Immature natural killer cell (primary cell): Measurements from ENCODE around the gene PIP5K1B. TPM values are rescaled to one million over a fixed set of nuclear protein-coding genes. Genes with fewer than 3 reads are reported as not detected.

Experiments used
- DNase-seq, 3 donors: peaks; one replicate each; pipeline ENCODE4 v3.0.0; 2022; ENCODE audit warnings: mixed read lengths in 1 of 3
- H3K27ac Mint-ChIP-seq, 6 donors: one replicate each; pipeline ENCODE4 v1.8.0; 2020; ENCODE audit warnings: mixed read lengths in 6 of 6, mild to moderate bottlenecking in 5 of 6, inconsistent platforms in 4 of 6, moderate library complexity in 3 of 6
- H3K27me3 Mint-ChIP-seq, 3 donors: one replicate each; pipeline ENCODE4 v1.8.0; 2020 to 2021; ENCODE audit warnings: low read depth in 3 of 3, mild to moderate bottlenecking in 3 of 3, mixed read lengths in 3 of 3, moderate library complexity in 3 of 3, inconsistent platforms in 1 of 3
- H3K36me3 Mint-ChIP-seq, 3 donors: one replicate each; pipeline ENCODE4 v1.8.0; 2020; ENCODE audit warnings: mixed read lengths in 3 of 3, inconsistent platforms in 2 of 3, mild to moderate bottlenecking in 2 of 3
- H3K4me1 Mint-ChIP-seq, 2 donors: one replicate each; pipeline ENCODE4 v1.8.0; 2020; ENCODE audit warnings: inconsistent platforms in 2 of 2, mild to moderate bottlenecking in 2 of 2, mixed read lengths in 2 of 2, moderate library complexity in 1 of 2
- H3K4me3 Mint-ChIP-seq, 5 donors: one replicate each; pipeline ENCODE4 v1.8.0; 2020; ENCODE audit warnings: mild to moderate bottlenecking in 5 of 5, mixed read lengths in 5 of 5, inconsistent platforms in 3 of 5, moderate library complexity in 3 of 5
- H3K9me3 Mint-ChIP-seq, 6 donors: one replicate each; pipeline ENCODE4 v1.8.0; 2020; ENCODE audit warnings: mild to moderate bottlenecking in 6 of 6, mixed read lengths in 6 of 6, inconsistent platforms in 4 of 6, moderate library complexity in 3 of 6
- polyA plus RNA-seq, 3 donors: library from polyadenylated mRNA; unstranded; fragments of 300-500 nt; fragmentation: Illumina TruSeq; gene quantifications; one replicate each; pipeline ENCODE4 v1.2.3, GENCODE V29; 2021

PIP5K1B gene
- polyA plus RNA-seq, 3 donors from 2014 or later, result not detected

- Mint-ChIP-seq H3K4me3 (no peak overlapping the region), H3K36me3 (no peaks in the 10 kb centered on the region), H3K4me1 (peaks cover 4 to 8% of the 10 kb centered on the region in 2 donors), H3K27me3 (peaks cover 0 to 7% (median 5%) of the 10 kb centered on the region in 3 donors), H3K27ac (peak overlapping the region in 1 of 6 donors; percentile 35), H3K9me3 (no peaks in the 10 kb centered on the region)
- no peak for DNase-seq
Measured at GRCh38 chr9:68955330-68955729, 250.3 kb downstream of the PIP5K1B start.

- DNase-seq, result no peak
- Mint-ChIP-seq H3K4me1 (peaks cover 4 to 8% of the 10 kb centered on the region in 2 donors), H3K36me3 (no peaks in the 10 kb centered on the region), H3K4me3 (no peak overlapping the region), H3K27me3 (peaks cover 0 to 9% (median 5%) of the 10 kb centered on the region in 3 donors), H3K9me3 (peaks cover 0 to 2% (median 0%) of the 10 kb centered on the region in 6 donors), H3K27ac (no peak overlapping the region)
Measured at GRCh38 chr9:68957479-68957878, 252.4 kb downstream of the PIP5K1B start.

GRCh38 chr9:68961587-68961986 lies 256.5 kb downstream of the PIP5K1B start:
- H3K9me3 Mint-ChIP-seq, result peaks cover 0 to 2% (median 0%) of the 10 kb centered on the region in 6 donors
- DNase-seq, result no peak
- H3K27ac Mint-ChIP-seq, result no peak overlapping the region
- H3K36me3 Mint-ChIP-seq, result no peaks in the 10 kb centered on the region
- H3K4me3 Mint-ChIP-seq, result no peak overlapping the region
- H3K27me3 Mint-ChIP-seq, result peaks cover 0 to 4% (median 3%) of the 10 kb centered on the region in 3 donors
- no peaks in the 10 kb centered on the region for H3K4me1 Mint-ChIP-seq

- Mint-ChIP-seq H3K27ac (no peak overlapping the region), H3K4me3 (no peak overlapping the region), H3K27me3 (peaks cover 0 to 3% (median 2%) of the 10 kb centered on the region in 3 donors), H3K4me1 (no peaks in the 10 kb centered on the region), H3K9me3 (peaks cover 0 to 2% (median 0%) of the 10 kb centered on the region in 6 donors), H3K36me3 (no peaks in the 10 kb centered on the region)
- no peak for DNase-seq
Measured at GRCh38 chr9:68963416-68963815, 258.4 kb downstream of the PIP5K1B start.

DNA sequence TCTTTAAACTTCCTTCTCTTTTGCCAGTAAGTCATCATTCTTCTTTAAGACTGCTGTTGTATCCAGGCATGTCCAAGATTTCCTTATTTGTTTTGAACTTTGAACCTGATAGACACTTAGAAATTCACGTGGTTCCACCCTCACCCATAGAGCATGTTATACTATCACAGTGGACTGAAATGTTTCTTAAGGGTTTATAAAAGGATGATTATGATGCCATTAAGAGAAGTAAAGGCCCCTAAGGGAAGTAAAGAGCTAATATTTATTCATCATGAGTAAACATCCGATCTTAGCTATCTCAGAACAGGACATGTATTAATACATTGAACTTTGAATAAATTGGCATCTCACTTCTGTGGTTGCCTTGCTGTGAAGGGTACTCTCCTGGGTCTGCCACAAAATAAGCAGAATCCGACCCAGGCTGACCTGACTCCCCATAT lies 259.1 kb downstream of the PIP5K1B start:
- no peaks in the 10 kb centered on the region for H3K4me1 Mint-ChIP-seq
- no peak for DNase-seq
- no peaks in the 10 kb centered on the region for H3K36me3 Mint-ChIP-seq

GRCh38 chr9:68964765-68965164 lies 259.7 kb downstream of the PIP5K1B start:
- Mint-ChIP-seq H3K36me3 (no peaks in the 10 kb centered on the region), H3K27ac (no peak overlapping the region), H3K9me3 (peaks cover 0 to 2% (median 0%) of the 10 kb centered on the region in 6 donors), H3K4me1 (no peaks in the 10 kb centered on the region), H3K27me3 (peaks cover 0 to 2% (median 0%) of the 10 kb centered on the region in 3 donors), H3K4me3 (no peak overlapping the region)
- no peak for DNase-seq

More for the DNA sequence above, 259.1 kb downstream of the PIP5K1B start:
- H3K27me3 Mint-ChIP-seq, result peaks cover 0 to 3% (median 2%) of the 10 kb centered on the region in 3 donors
- peaks cover 0 to 2% (median 0%) of the 10 kb centered on the region in 6 donors for H3K9me3 Mint-ChIP-seq
- no peak overlapping the region for H3K27ac Mint-ChIP-seq
- no peak overlapping the region for H3K4me3 Mint-ChIP-seq

- Mint-ChIP-seq H3K27me3 (peaks cover 0 to 2% (median 0%) of the 10 kb centered on the region in 3 donors), H3K4me1 (no peaks in the 10 kb centered on the region), H3K36me3 (no peaks in the 10 kb centered on the region), H3K4me3 (no peak overlapping the region), H3K27ac (no peak overlapping the region), H3K9me3 (no peaks in the 10 kb centered on the region)
- no peak for DNase-seq
Measured at GRCh38 chr9:68966496-68966944, 261.5 kb downstream of the PIP5K1B start.

DNA sequence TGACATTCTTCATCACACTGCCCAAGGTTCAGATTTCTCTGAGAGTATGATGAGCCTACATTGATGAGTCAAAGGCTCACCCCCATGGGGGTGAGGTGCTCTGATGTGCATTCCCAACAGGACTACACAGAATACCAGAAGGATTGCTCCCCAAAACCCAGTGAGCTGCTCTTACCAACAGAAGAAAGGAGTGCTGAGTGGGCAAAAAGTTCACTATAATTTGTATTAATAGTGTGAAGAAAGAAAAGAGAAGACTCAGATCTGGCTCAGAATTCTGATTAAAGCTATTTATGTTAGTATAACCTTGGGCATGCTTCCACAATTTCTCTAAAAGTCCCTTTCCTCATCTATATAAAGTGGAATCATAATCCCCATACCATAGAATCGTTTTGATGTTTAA lies 262.8 kb downstream of the PIP5K1B start:
- H3K9me3 Mint-ChIP-seq, result no peaks in the 10 kb centered on the region
- no peaks in the 10 kb centered on the region for H3K4me1 Mint-ChIP-seq
- H3K27me3 Mint-ChIP-seq, result peaks cover 0 to 2% (median 0%) of the 10 kb centered on the region in 3 donors
- no peak overlapping the region for H3K4me3 Mint-ChIP-seq
- H3K36me3 Mint-ChIP-seq, result no peaks in the 10 kb centered on the region
- DNase-seq, result no peak
- no peak overlapping the region for H3K27ac Mint-ChIP-seq

DNA sequence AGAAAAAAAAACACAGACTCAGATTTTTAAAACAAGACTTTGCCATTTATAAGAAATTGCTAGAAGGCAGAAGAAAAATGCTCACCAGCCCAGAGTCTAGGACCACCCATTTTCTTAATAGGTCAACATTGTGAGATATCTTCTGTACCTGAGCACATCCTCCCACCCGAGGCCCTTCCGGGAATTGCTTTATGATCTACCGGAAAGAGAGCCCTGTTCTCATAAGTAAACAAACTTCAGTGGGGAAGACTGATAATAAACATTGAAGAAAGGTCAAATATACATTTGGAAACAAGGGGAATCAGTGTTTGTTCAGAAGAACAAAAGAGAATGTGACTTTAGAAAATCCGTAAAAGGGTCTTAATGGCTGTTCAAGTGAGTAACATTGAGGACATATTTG lies 264.5 kb downstream of the PIP5K1B start:
- Mint-ChIP-seq H3K4me1 (no peaks in the 10 kb centered on the region), H3K36me3 (no peaks in the 10 kb centered on the region), H3K27ac (no peak overlapping the region), H3K4me3 (no peak overlapping the region), H3K27me3 (peaks cover 0 to 2% (median 0%) of the 10 kb centered on the region in 3 donors), H3K9me3 (no peaks in the 10 kb centered on the region)
- no peak for DNase-seq

DNA sequence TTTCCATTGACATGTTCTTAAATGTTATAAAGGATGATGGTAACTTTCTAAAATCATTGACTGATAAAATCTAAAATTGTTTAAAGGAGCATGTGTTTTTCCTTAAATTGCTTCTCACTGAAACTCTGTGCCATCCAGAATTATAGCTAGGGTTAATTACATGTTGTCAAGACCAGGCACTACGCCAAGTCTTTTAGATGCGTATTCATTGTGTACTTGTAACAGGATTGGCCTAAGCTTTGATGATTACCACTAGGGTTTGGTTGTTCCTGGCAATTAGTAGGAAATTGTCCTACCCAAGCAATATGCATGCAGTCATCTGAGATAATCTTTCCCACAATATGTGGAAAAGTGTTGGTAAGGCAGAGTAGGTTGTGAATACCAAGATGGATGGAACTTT lies 265.1 kb downstream of the PIP5K1B start:
- Mint-ChIP-seq H3K27me3 (peaks cover 0 to 2% (median 2%) of the 10 kb centered on the region in 3 donors), H3K36me3 (no peaks in the 10 kb centered on the region), H3K4me3 (no peak overlapping the region), H3K4me1 (no peaks in the 10 kb centered on the region), H3K27ac (no peak overlapping the region), H3K9me3 (no peaks in the 10 kb centered on the region)
- no peak for DNase-seq

DNA sequence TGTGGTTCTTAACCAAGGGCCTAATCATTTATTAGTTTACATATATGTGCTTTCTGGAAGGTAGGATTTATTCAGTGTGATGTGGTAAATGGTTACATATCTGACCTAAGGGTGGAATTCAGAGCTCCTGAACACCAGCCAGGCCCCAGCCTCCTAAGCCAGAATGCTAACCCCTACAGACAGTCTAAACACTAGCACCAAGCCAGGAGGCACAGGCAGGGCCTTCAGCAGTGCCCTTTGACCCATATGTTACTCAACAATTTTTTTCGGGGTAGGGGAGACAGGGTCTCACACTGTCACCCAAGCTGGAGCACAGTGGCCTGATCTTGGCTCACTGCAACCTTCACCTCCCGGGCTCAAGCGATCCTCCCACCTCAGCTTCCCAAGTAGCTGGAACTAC lies 268.6 kb downstream of the PIP5K1B start:
- Mint-ChIP-seq H3K4me1 (no peaks in the 10 kb centered on the region), H3K27ac (no peak overlapping the region), H3K4me3 (no peak overlapping the region), H3K27me3 (peaks cover 0 to 3% (median 2%) of the 10 kb centered on the region in 3 donors), H3K9me3 (no peaks in the 10 kb centered on the region), H3K36me3 (no peaks in the 10 kb centered on the region)
- no peak for DNase-seq

- Mint-ChIP-seq H3K27ac (no peak overlapping the region), H3K27me3 (peaks cover 0 to 3% (median 2%) of the 10 kb centered on the region in 3 donors), H3K4me3 (no peak overlapping the region), H3K36me3 (no peaks in the 10 kb centered on the region), H3K9me3 (no peaks in the 10 kb centered on the region), H3K4me1 (peaks cover 3% of the 10 kb centered on the region in 2 donors)
- DNase-seq, result no peak
Measured at GRCh38 chr9:68974431-68974830, 269.4 kb downstream of the PIP5K1B start.

GRCh38 chr9:68974901-68975300 lies 269.9 kb downstream of the PIP5K1B start:
- peaks cover 7% of the 10 kb centered on the region in 2 donors for H3K4me1 Mint-ChIP-seq
- no peak overlapping the region for H3K4me3 Mint-ChIP-seq
- H3K9me3 Mint-ChIP-seq, result no peaks in the 10 kb centered on the region
- peaks cover 0 to 3% (median 2%) of the 10 kb centered on the region in 3 donors for H3K27me3 Mint-ChIP-seq
- DNase-seq, result no peak
- H3K36me3 Mint-ChIP-seq, result no peaks in the 10 kb centered on the region
- no peak overlapping the region for H3K27ac Mint-ChIP-seq

- Mint-ChIP-seq H3K9me3 (no peaks in the 10 kb centered on the region), H3K27me3 (peaks cover 0 to 3% (median 2%) of the 10 kb centered on the region in 3 donors), H3K4me3 (no peak overlapping the region), H3K4me1 (peaks cover 7 to 8% of the 10 kb centered on the region in 2 donors), H3K36me3 (no peaks in the 10 kb centered on the region), H3K27ac (no peak overlapping the region)
- DNase-seq, result no peak
Measured at GRCh38 chr9:68975365-68976043, 270.5 kb downstream of the PIP5K1B start.
